HepG2 (cell line): ENCODE results near the gene HOMEZ. TPM values are rescaled to one million over a fixed set of nuclear protein-coding genes. Genes with fewer than 3 reads are reported as not detected.

Source experiments
- CBFB ChIP-seq: sonication (generic); formaldehyde crosslinking; IDR thresholded peaks from 2 replicates; pipeline ENCODE4 v1.4.0; 2020; ENCODE audit warnings: missing genetic modification reagents
- CHD2 ChIP-seq: IDR thresholded peaks from 2 replicates; pipeline ENCODE4 v1.6.1; 2011; ENCODE audit warnings: low read depth, low read length, improper control_type of control experiment
- CTCF ChIP-seq: sonication (generic); formaldehyde crosslinking; IDR thresholded peaks from 2 replicates; pipeline ENCODE4 v1.5.0; 2020; ENCODE audit warnings: mild to moderate bottlenecking, missing genetic modification reagents, moderate library complexity
- GATA4 ChIP-seq: sonication (generic); IDR thresholded peaks from 2 replicates; pipeline ENCODE4 v1.6.1; 2016; ENCODE audit warnings: antibody characterized with exemption, low read depth, borderline replicate concordance
- HOXA3 ChIP-seq: sonication (generic); formaldehyde crosslinking; IDR thresholded peaks from 2 replicates; pipeline ENCODE4 v1.5.0; 2020; ENCODE audit warnings: missing genetic modification reagents
- MTERF4 ChIP-seq: sonication (generic); formaldehyde crosslinking; IDR thresholded peaks from 2 replicates; pipeline ENCODE4 v1.8.0; 2023; ENCODE audit warnings: mild to moderate bottlenecking, missing genetic modification reagents
- PLRG1 ChIP-seq: fragments of 450-650 bp; conservative IDR thresholded peaks from 2 replicates; pipeline ENCODE4 v1.6.1; 2016
- POLR2G ChIP-seq: fragments of 200-400 bp; formaldehyde crosslinking; IDR thresholded peaks from 2 replicates; pipeline ENCODE4 v1.6.1; 2018; ENCODE audit warnings: mild to moderate bottlenecking, low read depth, low read length, moderate library complexity
- RBM39 ChIP-seq: fragments of 200-400 bp; formaldehyde crosslinking; IDR thresholded peaks from one replicate; pipeline ENCODE4 v1.6.1; 2018; ENCODE audit warnings: antibody characterized with exemption, mild to moderate bottlenecking, low read depth, low read length; ENCODE audit not compliant: poor library complexity, severe bottlenecking
- TEF ChIP-seq: sonication (generic); formaldehyde crosslinking; IDR thresholded peaks from 2 replicates; pipeline ENCODE4 v1.5.0; 2020; ENCODE audit warnings: missing genetic modification reagents
- ZBTB49 ChIP-seq: sonication (generic); formaldehyde crosslinking; IDR thresholded peaks from 2 replicates; pipeline ENCODE4 v1.4.0; 2020; ENCODE audit warnings: missing genetic modification reagents, borderline replicate concordance
- ZHX2 ChIP-seq, 2 experiments: sonication (generic) in 1 of 2; formaldehyde crosslinking in 1 of 2; IDR thresholded peaks; 2 replicates each; pipeline versions ENCODE4 v1.6.1 to v1.9.0; 2014 to 2022; ENCODE audit warnings: antibody characterized with exemption in 1 of 2, borderline replicate concordance in 1 of 2, inconsistent platforms in 1 of 2, low read depth in 1 of 2, missing genetic modification reagents in 1 of 2
- ZKSCAN5 ChIP-seq: sonication (generic); formaldehyde crosslinking; IDR thresholded peaks from 2 replicates; pipeline ENCODE4 v1.5.1; 2020; ENCODE audit warnings: mild to moderate bottlenecking, missing genetic modification reagents
- ZMYM3 ChIP-seq: sonication (generic); formaldehyde crosslinking; IDR thresholded peaks from 2 replicates; pipeline ENCODE4 v1.5.1; 2020; ENCODE audit warnings: mild to moderate bottlenecking, missing genetic modification reagents
- ZNF615 ChIP-seq: sonication (generic); formaldehyde crosslinking; IDR thresholded peaks from 2 replicates; pipeline ENCODE4 v1.5.0; 2020; ENCODE audit warnings: mild to moderate bottlenecking, missing genetic modification reagents, borderline replicate concordance
- ZSCAN21 ChIP-seq: sonication (generic); formaldehyde crosslinking; IDR thresholded peaks from 2 replicates; pipeline ENCODE4 v1.8.0; 2022; ENCODE audit warnings: mild to moderate bottlenecking, missing genetic modification reagents, moderate library complexity, borderline replicate concordance
- ZSCAN22 ChIP-seq: sonication (generic); formaldehyde crosslinking; IDR thresholded peaks from 2 replicates; pipeline ENCODE4 v1.4.0; 2020; ENCODE audit warnings: mild to moderate bottlenecking, missing genetic modification reagents
- polyA plus RNA-seq, 8 experiments: library from polyadenylated mRNA; depleted of rRNA in 3 of 8; stranded (reverse) in 7 of 8; unstranded in 1 of 8; fragments of >200 nt; fragmentation: Illumina TruSeq in 4 of 8; extraction: Trizol in 4 of 8; gene quantifications; 2 replicates each; pipeline versions ENCODE4 v1.2.1 to v1.2.3, GENCODE V29; 2011 to 2016; ENCODE audit warnings: low read depth in 4 of 8, missing spikeins in 1 of 8, mixed read lengths in 1 of 8; ENCODE audit not compliant: insufficient read depth in 1 of 8
- total RNA-seq, 5 experiments: library from RNA; depleted of rRNA; stranded (reverse); fragments of >200 nt; fragmentation: Illumina TruSeq; extraction: Trizol; gene quantifications; 2 replicates each; pipeline ENCODE4 v1.2.3, GENCODE V29; 2016; ENCODE audit warnings: low read depth in 1 of 5

Gene HOMEZ
- total and polyA plus RNA-seq, 2 of the 13 experiments (the other 11 are each of a cell fraction or from before 2014, with no cell fraction given) = 14.5 to 31.8 TPM

- peak; percentile 92 for TF ChIP-seq CTCF (CRISPR knock-in tag)
- TF ChIP-seq PLRG1 = no peak
- TF ChIP-seq GATA4 = peak; percentile 80
- TF ChIP-seq CHD2 = peak; percentile 64
- peak; percentile 98 for TF ChIP-seq HOXA3 (CRISPR knock-in tag)
- peak; percentile 93 for TF ChIP-seq ZSCAN21 (CRISPR knock-in tag)
- TF ChIP-seq ZMYM3 (CRISPR knock-in tag) = peak; percentile 55
- TF ChIP-seq POLR2G = peak; percentile 96
- TF ChIP-seq RBM39 = no peak
- TF ChIP-seq ZBTB49 (CRISPR knock-in tag) = peak; percentile 95
- TF ChIP-seq TEF (CRISPR knock-in tag) = peak; percentile 28
- no peak for TF ChIP-seq ZNF615 (CRISPR knock-in tag)
- peak; percentile 95 for TF ChIP-seq CBFB (CRISPR knock-in tag)
- TF ChIP-seq MTERF4 = no peak; the same call in 1 of the 2 replicates
- 0 out of 2 replicates have a peak, but pooled peaks have one; percentile 58 for TF ChIP-seq ZKSCAN5 (CRISPR knock-in tag)
- TF ChIP-seq ZSCAN22 (CRISPR knock-in tag) = no peak
- TF ChIP-seq ZHX2 (IDR thresholded peaks at IDR 0.05; ENCODE audit: low read depth) = peak; percentile 90
- 0 out of 2 replicates have a peak, but pooled peaks have one; percentile 17 for TF ChIP-seq ZHX2 (CRISPR knock-in tag; IDR thresholded peaks at IDR 0.05; ENCODE audit: borderline replicate concordance)
These were observed 15.5 kb upstream of the HOMEZ start (continued) for GRCh38 chr14:23301288-23301968.
